DOHH2 (cell line): ENCODE results near the gene S100A4.

ENCODE experiments used
- H3F3A ChIP-seq: fragments of 200-600 bp; sonication (generic), shearing (Covaris generic); 2 replicates; pipeline ENCODE4 v1.6.0; 2016; ENCODE audit warnings: antibody characterized with exemption, mild to moderate bottlenecking; ENCODE audit not compliant: control insufficient read depth, insufficient read depth
- H3K27ac ChIP-seq: fragments of 200-600 bp; sonication (generic); 2 replicates; pipeline ENCODE4 v1.5.1; 2014; ENCODE audit warnings: low read depth, mild to moderate bottlenecking, low read length, moderate library complexity
- H3K27me3 ChIP-seq: fragments of 200-600 bp; sonication (generic); 2 replicates; pipeline ENCODE4 v1.6.1; 2014; ENCODE audit warnings: mild to moderate bottlenecking, low read length, mixed read lengths; ENCODE audit not compliant: control insufficient read depth
- H3K36me3 ChIP-seq: fragments of 200-600 bp; sonication (generic); 2 replicates; pipeline ENCODE4 v1.6.1; 2014; ENCODE audit warnings: mild to moderate bottlenecking, low read length, moderate library complexity, mixed read lengths; ENCODE audit not compliant: control insufficient read depth
- H3K4me1 ChIP-seq: fragments of 200-600 bp; sonication (generic); 2 replicates; pipeline ENCODE4 v1.6.1; 2014; ENCODE audit warnings: mild to moderate bottlenecking, low read length, mixed read lengths; ENCODE audit not compliant: control insufficient read depth
- H3K4me2 ChIP-seq: fragments of 200-600 bp; sonication (generic); 2 replicates; pipeline ENCODE4 v1.6.0; 2014; ENCODE audit warnings: mild to moderate bottlenecking, low read length, moderate library complexity
- H3K4me3 ChIP-seq: fragments of 200-600 bp; sonication (generic); 2 replicates; pipeline ENCODE4 v1.5.1; 2014; ENCODE audit warnings: mild to moderate bottlenecking, low read length, mixed read lengths
- H3K79me2 ChIP-seq: fragments of 200-600 bp; sonication (generic); 2 replicates; pipeline ENCODE4 v1.6.1; 2014; ENCODE audit warnings: mild to moderate bottlenecking, low read length, mixed read lengths; ENCODE audit not compliant: control insufficient read depth
- H3K9me2 ChIP-seq: fragments of 200-600 bp; sonication (generic); replicated peaks from 2 replicates; pipeline ENCODE4 v1.6.1; 2014; ENCODE audit warnings: mild to moderate bottlenecking, low read length, mixed read lengths; ENCODE audit not compliant: control insufficient read depth
- H3K9me3 ChIP-seq: fragments of 200-600 bp; sonication (generic); 2 replicates; pipeline ENCODE4 v1.6.1; 2014; ENCODE audit warnings: antibody characterized with exemption, low read length, mixed read lengths; ENCODE audit not compliant: control insufficient read depth, insufficient read depth
- H4K20me1 ChIP-seq: fragments of 200-600 bp; sonication (generic); 2 replicates; pipeline ENCODE4 v1.6.0; 2014; ENCODE audit warnings: low read depth, mild to moderate bottlenecking, antibody characterized with exemption, low read length, moderate library complexity; ENCODE audit not compliant: control insufficient read depth, insufficient read depth
- EZH2phosphoT487 ChIP-seq: fragments of 200-600 bp; sonication (generic); IDR thresholded peaks from 2 replicates; pipeline ENCODE4 v1.6.1; 2017; ENCODE audit warnings: borderline replicate concordance, mild to moderate bottlenecking, antibody characterized with exemption, low read length, moderate library complexity, mixed read lengths
- TF ChIP-seq, protein P1 (sequence below): fragments of 200-600 bp; sonication (generic); IDR thresholded peaks from one replicate; pipeline ENCODE4 v1.5.1; 2014; ENCODE audit warnings: antibody characterized with exemption, mild to moderate bottlenecking, low read depth, low read length; ENCODE audit not compliant: poor library complexity, severe bottlenecking

Gene S100A4

DNA sequence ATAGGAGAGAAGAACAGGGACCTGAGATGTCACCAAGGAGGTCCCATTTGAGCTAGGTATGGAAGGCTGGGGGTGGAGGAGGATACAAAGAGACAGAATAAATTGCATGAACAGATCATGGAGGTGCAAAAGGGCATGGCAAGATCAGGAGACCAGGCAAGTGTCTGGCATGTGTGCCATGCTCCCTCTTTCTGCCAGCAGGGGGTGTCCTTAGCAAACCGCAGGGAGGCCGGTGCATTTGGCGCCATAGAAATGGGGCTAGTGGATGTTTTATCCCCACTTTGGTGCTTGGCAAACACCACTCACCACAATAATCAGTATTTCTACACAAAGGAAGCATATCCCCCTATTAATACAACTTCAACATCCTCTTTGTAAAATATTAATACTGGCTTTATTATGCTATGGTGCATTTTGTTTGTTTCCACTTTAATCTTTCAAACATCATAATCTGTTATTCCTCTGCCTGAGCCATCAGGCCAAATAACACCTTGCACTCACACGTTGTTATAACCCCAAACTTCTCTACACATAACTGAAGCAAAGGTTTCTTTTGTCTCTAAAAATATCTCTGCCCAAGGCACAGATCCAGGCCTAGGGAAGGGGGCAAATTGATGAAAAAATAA is 35.8 kb downstream of the S100A4 start:
- Histone ChIP-seq H3K4me1 (peaks cover 5% of the 10 kb centered on the region; the same call in 1 of the 2 replicates), H3K27me3 (no peaks in the 10 kb centered on the region), H4K20me1 (no peaks in the 10 kb centered on the region), H3K9me3 (no peaks in the 10 kb centered on the region), H3K36me3 (no peaks in the 10 kb centered on the region), H3K4me3 (no peak overlapping the region), H3K9me2 (no peaks in the 10 kb centered on the region), H3K79me2 (no peaks in the 10 kb centered on the region), H3K27ac (no peak overlapping the region), H3K4me2 (no peak overlapping the region), H3F3A (no peaks in the 10 kb centered on the region)
- TF ChIP-seq, protein P1, sequence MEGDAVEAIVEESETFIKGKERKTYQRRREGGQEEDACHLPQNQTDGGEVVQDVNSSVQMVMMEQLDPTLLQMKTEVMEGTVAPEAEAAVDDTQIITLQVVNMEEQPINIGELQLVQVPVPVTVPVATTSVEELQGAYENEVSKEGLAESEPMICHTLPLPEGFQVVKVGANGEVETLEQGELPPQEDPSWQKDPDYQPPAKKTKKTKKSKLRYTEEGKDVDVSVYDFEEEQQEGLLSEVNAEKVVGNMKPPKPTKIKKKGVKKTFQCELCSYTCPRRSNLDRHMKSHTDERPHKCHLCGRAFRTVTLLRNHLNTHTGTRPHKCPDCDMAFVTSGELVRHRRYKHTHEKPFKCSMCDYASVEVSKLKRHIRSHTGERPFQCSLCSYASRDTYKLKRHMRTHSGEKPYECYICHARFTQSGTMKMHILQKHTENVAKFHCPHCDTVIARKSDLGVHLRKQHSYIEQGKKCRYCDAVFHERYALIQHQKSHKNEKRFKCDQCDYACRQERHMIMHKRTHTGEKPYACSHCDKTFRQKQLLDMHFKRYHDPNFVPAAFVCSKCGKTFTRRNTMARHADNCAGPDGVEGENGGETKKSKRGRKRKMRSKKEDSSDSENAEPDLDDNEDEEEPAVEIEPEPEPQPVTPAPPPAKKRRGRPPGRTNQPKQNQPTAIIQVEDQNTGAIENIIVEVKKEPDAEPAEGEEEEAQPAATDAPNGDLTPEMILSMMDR: peak; percentile 94
- TF ChIP-seq EZH2phosphoT487: no peak

DNA sequence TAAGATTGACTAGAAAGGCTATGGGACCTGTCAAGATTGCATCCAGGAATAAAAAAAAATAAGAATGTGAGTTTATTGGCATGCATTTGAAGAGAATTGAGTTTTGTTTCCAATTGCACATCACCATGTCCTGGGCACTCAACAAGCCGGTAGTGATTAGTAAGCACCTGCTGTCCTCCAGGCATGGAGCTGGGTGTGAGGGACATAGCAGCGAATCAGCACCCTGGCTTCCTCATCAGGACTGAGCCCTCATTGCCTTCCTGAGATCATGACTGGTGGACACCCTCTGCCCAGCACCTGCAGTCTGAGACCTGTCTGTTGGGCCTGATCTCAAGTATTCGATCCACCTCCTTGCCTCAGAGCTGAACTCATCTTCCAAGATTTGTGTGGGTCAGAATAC is 36.6 kb downstream of the S100A4 start:
- Histone ChIP-seq H3K36me3 (no peaks in the 10 kb centered on the region), H3K9me3 (no peaks in the 10 kb centered on the region), H3K4me3 (no peak overlapping the region), H3F3A (no peaks in the 10 kb centered on the region), H3K27ac (no peak overlapping the region), H3K27me3 (peaks cover 3% of the 10 kb centered on the region; the same call in 1 of the 2 replicates), H3K79me2 (no peaks in the 10 kb centered on the region), H3K9me2 (no peaks in the 10 kb centered on the region), H3K4me1 (peaks cover 5% of the 10 kb centered on the region; the same call in 1 of the 2 replicates), H4K20me1 (no peaks in the 10 kb centered on the region), H3K4me2 (no peak overlapping the region)
- no peak for TF ChIP-seq EZH2phosphoT487

DNA sequence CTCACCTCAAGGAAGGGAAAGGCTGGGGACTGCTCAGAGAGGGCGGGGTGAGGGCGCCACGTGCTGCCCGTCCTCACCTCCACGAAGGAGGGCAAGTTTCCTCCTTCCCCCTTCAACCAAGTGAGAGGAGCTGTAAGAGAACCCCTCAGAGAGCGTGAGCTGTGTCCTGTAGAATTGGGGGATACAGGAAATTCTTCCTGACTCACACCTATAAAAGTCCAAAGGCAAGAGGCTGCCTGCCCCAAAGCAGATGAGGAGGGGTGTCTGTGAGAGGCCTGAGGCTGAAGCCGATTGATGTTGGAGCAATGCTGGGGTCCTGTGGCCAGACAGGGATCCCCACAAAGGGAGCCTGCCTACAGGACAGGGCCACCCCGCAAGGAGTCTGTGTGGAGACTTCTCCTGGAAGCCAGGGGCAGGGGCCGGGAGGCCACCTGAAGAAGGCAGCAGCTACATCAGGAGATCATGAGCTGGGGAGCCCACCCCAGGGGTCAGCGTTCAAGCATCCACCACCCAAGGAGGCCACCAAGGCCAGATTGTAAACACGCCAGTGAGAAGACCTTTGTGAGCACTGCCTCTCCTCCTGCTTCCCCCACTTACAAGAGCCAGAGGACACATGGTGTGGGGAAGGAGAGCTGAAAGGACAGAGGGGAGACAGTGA is 37.6 kb downstream of the S100A4 start:
- H4K20me1 ChIP-seq: no peaks in the 10 kb centered on the region
- H3K9me2 ChIP-seq: no peaks in the 10 kb centered on the region
- H3K36me3 ChIP-seq: no peaks in the 10 kb centered on the region
- no peak overlapping the region for H3K4me3 ChIP-seq
- peaks cover 5% of the 10 kb centered on the region; the same call in 1 of the 2 replicates for H3K4me1 ChIP-seq
- no peaks in the 10 kb centered on the region for H3F3A ChIP-seq
- no peaks in the 10 kb centered on the region for H3K79me2 ChIP-seq
- H3K4me2 ChIP-seq: no peak overlapping the region
- no peak for TF ChIP-seq EZH2phosphoT487
- TF ChIP-seq, protein P1: no peak
- H3K27me3 ChIP-seq: peaks cover 3% of the 10 kb centered on the region; the same call in 1 of the 2 replicates
- H3K9me3 ChIP-seq: no peaks in the 10 kb centered on the region
- no peak overlapping the region for H3K27ac ChIP-seq

DNA sequence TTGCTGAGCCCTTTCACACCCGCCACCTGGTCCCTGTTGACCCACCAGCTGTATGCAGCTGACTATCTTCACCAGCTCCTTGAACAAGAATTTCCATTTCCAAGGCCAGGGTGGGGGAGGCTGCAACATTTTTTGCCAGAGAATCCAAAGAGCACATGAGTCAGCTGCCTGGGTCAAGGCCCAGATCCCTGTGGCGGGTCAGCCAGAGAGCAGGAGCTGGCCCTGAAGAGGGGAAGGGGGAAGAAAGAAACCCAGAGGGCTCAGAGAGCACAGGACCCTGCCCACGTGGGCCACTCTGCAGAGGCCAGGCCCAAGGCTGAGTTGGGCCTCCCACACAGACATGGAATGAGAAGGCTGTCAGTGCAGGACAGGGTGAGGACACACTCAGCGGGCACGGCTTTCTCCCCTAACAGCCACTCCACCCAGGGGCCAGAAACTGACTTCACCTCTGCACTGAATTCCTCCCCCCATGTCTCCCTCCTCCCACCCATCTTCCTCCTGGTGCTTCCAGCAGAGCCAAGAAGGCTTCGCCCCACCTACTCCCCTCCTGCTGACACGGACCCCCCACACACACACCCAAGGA is 38.7 kb downstream of the S100A4 start:
- H3K27ac ChIP-seq: no peak overlapping the region
- no peak overlapping the region for H3K4me2 ChIP-seq

More for the DNA sequence above, 38.7 kb downstream of the S100A4 start:
- no peaks in the 10 kb centered on the region for H3K9me2 ChIP-seq
- peaks cover 5% of the 10 kb centered on the region; the same call in 1 of the 2 replicates for H3K4me1 ChIP-seq
- no peaks in the 10 kb centered on the region for H3F3A ChIP-seq
- TF ChIP-seq, protein P1: no peak
- no peak for TF ChIP-seq EZH2phosphoT487
- H3K4me3 ChIP-seq: no peak overlapping the region
- H4K20me1 ChIP-seq: no peaks in the 10 kb centered on the region
- H3K36me3 ChIP-seq: no peaks in the 10 kb centered on the region
- no peaks in the 10 kb centered on the region for H3K9me3 ChIP-seq
- H3K27me3 ChIP-seq: peaks cover 3% of the 10 kb centered on the region; the same call in 1 of the 2 replicates
- H3K79me2 ChIP-seq: no peaks in the 10 kb centered on the region
